Measurements from ENCODE around the gene CTDSP1. TPM values are rescaled to one million over a fixed set of nuclear protein-coding genes. Genes with fewer than 3 reads are reported as not detected.

Gene CTDSP1
- polyA plus RNA-seq, 2 of the 4 experiments (the other 2 are of a cell fraction): 39.5 to 50.3 TPM

GRCh38 chr2:218434456-218434855, 34.8 kb downstream of the CTDSP1 start:
- Histone ChIP-seq H3K4me3 (no peak overlapping the region), H3K4me1 (no peaks in the 10 kb centered on the region), H3K4me2 (no peak overlapping the region), H3K27ac (no peak overlapping the region), H3K9me3 (no peaks in the 10 kb centered on the region)
- ChIA-PET POLR2A (no interaction called here), CTCF (no interaction called here)
- 93% methylated on average over 9 of the region's 9 CpGs for WGBS (ENCODE audit: missing lambda C conversion rate)
- DNase-seq (ENCODE audit: low read depth in 1 of 2, low spot score in 1 of 2) (no peak), FAIRE-seq (no peak), ATAC-seq (no peak)
- TF ChIP-seq EP300 (IDR thresholded peaks at IDR 0.05): no peak
- no peak for TF ChIP-seq MAZ (IDR thresholded peaks at IDR 0.05; ENCODE audit: borderline replicate concordance, low read depth, low read length)
- no peak for TF ChIP-seq EHMT2 (IDR thresholded peaks at IDR 0.05; ENCODE audit: low read depth)
- no peak for TF ChIP-seq CEBPB (IDR thresholded peaks at IDR 0.05)
- TF ChIP-seq PHF8 (IDR thresholded peaks at IDR 0.05; ENCODE audit: borderline replicate concordance, low read depth): no peak
- TF ChIP-seq HES2 (IDR thresholded peaks at IDR 0.05): no peak
- TF ChIP-seq E2F6 (IDR thresholded peaks at IDR 0.05; ENCODE audit: borderline replicate concordance, low read depth): no peak
- no peak for TF ChIP-seq CHD2 (IDR thresholded peaks at IDR 0.05; ENCODE audit: low read length, partially characterized antibody)
- no peak for TF ChIP-seq CBX2 (IDR thresholded peaks at IDR 0.05; ENCODE audit: borderline replicate concordance, low read depth)
- no peak for TF ChIP-seq HEYL (CRISPR knock-in tag; IDR thresholded peaks at IDR 0.05)
- no peak for TF ChIP-seq POLR2AphosphoS2 (conservative IDR thresholded peaks at IDR 0.05; ENCODE audit: low read length)
- no peak for TF ChIP-seq ESRRA (IDR thresholded peaks at IDR 0.05; ENCODE audit: borderline replicate concordance, low read length)
- no peak for TF ChIP-seq BHLHE40 (IDR thresholded peaks at IDR 0.05; ENCODE audit: low read depth, low read length)
- no peak for TF ChIP-seq MAFK (IDR thresholded peaks at IDR 0.05; ENCODE audit: partially characterized antibody)
- no peak for TF ChIP-seq TP53 (CRISPR knock-in tag; IDR thresholded peaks at IDR 0.05)
- TF ChIP-seq JUN (IDR thresholded peaks at IDR 0.05): no peak
- TF ChIP-seq PBX3 (IDR thresholded peaks at IDR 0.05): no peak
- TF ChIP-seq ZC3H11A (IDR thresholded peaks at IDR 0.05): no peak

- DNase-seq (ENCODE audit: low read depth in 1 of 2, low spot score in 1 of 2) (no peak), ATAC-seq (no peak), FAIRE-seq (no peak)
- Histone ChIP-seq H3K4me2 (no peak overlapping the region), H3K4me3 (no peak overlapping the region), H3K27ac (no peak overlapping the region), H3K4me1 (no peaks in the 10 kb centered on the region), H3K9me3 (no peaks in the 10 kb centered on the region)
- ChIA-PET POLR2A (interaction anchor here (0.6 kb wide), 1 partner anchor 29 kb away, joined by 3 read pairs; no protein-coding TSS in a partner anchor), CTCF (no interaction called here)
- no peak for TF ChIP-seq NR3C1 (IDR thresholded peaks at IDR 0.05)
- TF ChIP-seq GATA3 (IDR thresholded peaks at IDR 0.05; ENCODE audit: borderline replicate concordance): no peak
- no peak for TF ChIP-seq NPAS2 (CRISPR knock-in tag; IDR thresholded peaks at IDR 0.05; ENCODE audit: borderline replicate concordance)
- no peak for TF ChIP-seq CHD2 (IDR thresholded peaks at IDR 0.05; ENCODE audit: low read length, partially characterized antibody)
- no peak for TF ChIP-seq ZC3H11A (IDR thresholded peaks at IDR 0.05)
- TF ChIP-seq PBX3 (IDR thresholded peaks at IDR 0.05): no peak
- TF ChIP-seq POLR2AphosphoS2 (conservative IDR thresholded peaks at IDR 0.05; ENCODE audit: low read length): no peak
- no peak for TF ChIP-seq MAZ (IDR thresholded peaks at IDR 0.05; ENCODE audit: borderline replicate concordance, low read depth, low read length)
- TF ChIP-seq ZSCAN20 (CRISPR knock-in tag; IDR thresholded peaks at IDR 0.05): no peak
- no peak for TF ChIP-seq MYC (IDR thresholded peaks at IDR 0.05; ENCODE audit: borderline replicate concordance, low read length)
- no peak for TF ChIP-seq KDM1A (IDR thresholded peaks at IDR 0.05; ENCODE audit: low read depth)
- TF ChIP-seq HES2 (IDR thresholded peaks at IDR 0.05): no peak
- no peak for TF ChIP-seq HDAC2 (IDR thresholded peaks at IDR 0.05)
- no peak for TF ChIP-seq ELK1 (IDR thresholded peaks at IDR 0.05; ENCODE audit: low read depth, low read length)
- TF ChIP-seq SMC3 (IDR thresholded peaks at IDR 0.05): no peak
- TF ChIP-seq CTCF (IDR thresholded peaks at IDR 0.05): no peak
- WGBS (ENCODE audit: missing lambda C conversion rate): 94% methylated on average over 10 of the region's 11 CpGs
These were observed 35.6 kb downstream of the CTDSP1 start for GRCh38 chr2:218435003-218435982.
